ENCODE data around the gene URB1. TPM values are rescaled to one million over a fixed set of nuclear protein-coding genes. Genes with fewer than 3 reads are reported as not detected.

Gene URB1
- total and polyA plus RNA-seq, 9 of the 15 experiments (the other 6 are each of a cell fraction or from before 2014, with no cell fraction given), result 0.97 to 53.6 (median 21.5) TPM

- no peak for TF ChIP-seq CC2D1A (IDR thresholded peaks at IDR 0.05)
- no peak for TF ChIP-seq SREBF2 (CRISPR knock-in tag; IDR thresholded peaks at IDR 0.05)
- TF ChIP-seq, protein P1, sequence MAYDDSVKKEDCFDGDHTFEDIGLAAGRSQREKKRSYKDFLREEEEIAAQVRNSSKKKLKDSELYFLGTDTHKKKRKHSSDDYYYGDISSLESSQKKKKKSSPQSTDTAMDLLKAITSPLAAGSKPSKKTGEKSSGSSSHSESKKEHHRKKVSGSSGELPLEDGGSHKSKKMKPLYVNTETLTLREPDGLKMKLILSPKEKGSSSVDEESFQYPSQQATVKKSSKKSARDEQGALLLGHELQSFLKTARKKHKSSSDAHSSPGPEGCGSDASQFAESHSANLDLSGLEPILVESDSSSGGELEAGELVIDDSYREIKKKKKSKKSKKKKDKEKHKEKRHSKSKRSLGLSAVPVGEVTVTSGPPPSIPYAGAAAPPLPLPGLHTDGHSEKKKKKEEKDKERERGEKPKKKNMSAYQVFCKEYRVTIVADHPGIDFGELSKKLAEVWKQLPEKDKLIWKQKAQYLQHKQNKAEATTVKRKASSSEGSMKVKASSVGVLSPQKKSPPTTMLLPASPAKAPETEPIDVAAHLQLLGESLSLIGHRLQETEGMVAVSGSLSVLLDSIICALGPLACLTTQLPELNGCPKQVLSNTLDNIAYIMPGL (CRISPR knock-in tag; IDR thresholded peaks at IDR 0.05), result no peak
- TF ChIP-seq E2F1 (CRISPR knock-in tag; IDR thresholded peaks at IDR 0.05), result no peak
- TF ChIP-seq KDM2B (CRISPR knock-in tag; IDR thresholded peaks at IDR 0.05), result no peak
- TF ChIP-seq RBM25 (IDR thresholded peaks at IDR 0.05; ENCODE audit: low read depth, low read length, severe bottlenecking), result no peak
- no peak for TF ChIP-seq ARID3A (IDR thresholded peaks at IDR 0.05; ENCODE audit: borderline replicate concordance, low read depth, low read length)
- no peak for TF ChIP-seq CCNT2 (IDR thresholded peaks at IDR 0.05; ENCODE audit: borderline replicate concordance, extremely low read depth, insufficient read length, low read depth, low read length)
- no peak for TF ChIP-seq BDP1 (IDR thresholded peaks at IDR 0.05; ENCODE audit: insufficient read depth, insufficient read length)
- TF ChIP-seq CREB5 (CRISPR knock-in tag; IDR thresholded peaks at IDR 0.05), result no peak
- no peak for TF ChIP-seq ZNF354B (CRISPR knock-in tag; IDR thresholded peaks at IDR 0.05)
- TF ChIP-seq FOXO4 (CRISPR knock-in tag; IDR thresholded peaks at IDR 0.05), result no peak
- in situ Hi-C loops (cut with MboI), result no loop called here
- H3K36me3 ChIP-seq (ENCODE audit: control insufficient read depth, insufficient read depth, low read length), result peaks cover 42% of the 10 kb centered on the region
- no peaks in the 10 kb centered on the region for H4K20me1 ChIP-seq (replicated peaks; ENCODE audit: control insufficient read depth, insufficient read depth, low read length)
- BruUV-seq (replicated peaks), result no TSS peak
- no peak overlapping the region for H3K4me3 ChIP-seq
- peaks cover 6% of the 10 kb centered on the region for H3K9me3 ChIP-seq (replicated peaks; ENCODE audit: control insufficient read depth, insufficient read depth, low read depth, low read length)
- ChIA-PET POLR2A (no interaction called here), CTCF (ENCODE audit: low intra/inter-chr PET ratio) (no interaction called here)
- FAIRE-seq, result no peak
- H2AFZ ChIP-seq (ENCODE audit: low read depth, low read length), result no peak overlapping the region
- H3K4me2 ChIP-seq (ENCODE audit: insufficient read depth, low read length), result no peak overlapping the region
- no peak overlapping the region for H3K27ac ChIP-seq (ENCODE audit: extremely low read depth, low read depth, low read length)
- H3K4me1 ChIP-seq (replicated peaks in 1 of 2; ENCODE audit: control insufficient read depth in 2 of 2, insufficient read depth in 2 of 2, low read length in 2 of 2), result peaks cover 2 to 11% of the 10 kb centered on the region in 2 experiments; a peak in 4 of 5 replicates
- no peaks in the 10 kb centered on the region for H3K79me2 ChIP-seq (ENCODE audit: control insufficient read depth, insufficient read depth, low read length)
- no peak for DNase-seq (ENCODE audit: extremely low read depth in 1 of 4, low spot score in 3 of 4)
- intact Hi-C loops (cut with micrococcal nuclease), result no loop called here
- peaks cover 3% of the 10 kb centered on the region for H3K9me1 ChIP-seq (ENCODE audit: control insufficient read depth, insufficient read depth, low read length)
- no peak overlapping the region for H3K9ac ChIP-seq (ENCODE audit: insufficient read depth in 1 of 2, low read depth in 2 of 2, low read length in 2 of 2)
- 71% methylated on average over 2 of the region's 2 CpGs for WGBS (ENCODE audit: insufficient coverage, low coverage, missing lambda C conversion rate)
- H3K27me3 ChIP-seq (ENCODE audit: control insufficient read depth in 2 of 2, insufficient read depth in 2 of 2, low read length in 2 of 2), result no peaks in the 10 kb centered on the region
- ATAC-seq, result no peak
These were observed 91.2 kb downstream of the URB1 start for GRCh38 chr21:32301596-32301995.
